T-helper 2 cell (primary cell): ENCODE measurements around the gene C12orf57.

Experiments
- DNase-seq, 5 experiments: peaks; one replicate each; pipeline versions ENCODE4 v3.0.0 to v3.0.0-alpha.2; 2012 to 2022

Gene C12orf57

GRCh38 chr12:6938353-6939190 lies 5.2 kb upstream of the C12orf57 start:
- DNase-seq, result no peak

GRCh38 chr12:6939191-6939540 lies 4.7 kb upstream of the C12orf57 start:
- DNase-seq, result no peak

GRCh38 chr12:6941267-6941666 lies 2.6 kb upstream of the C12orf57 start:
- DNase-seq, result no peak

GRCh38 chr12:6941782-6942181 lies 2.0 kb upstream of the C12orf57 start:
- DNase-seq, result no peak

- DNase-seq, result no peak
These were observed 1.5 kb upstream of the C12orf57 start for GRCh38 chr12:6942331-6942665.

GRCh38 chr12:6943389-6943721 lies 467 bp upstream of the C12orf57 start:
- DNase-seq, result peak in 4 of 5 experiments; percentile 61 to 95 (median 80)

GRCh38 chr12:6944381-6945186 lies 762 bp downstream of the C12orf57 start:
- DNase-seq, result peak; percentile 61 to 94 (median 77)

GRCh38 chr12:6945613-6946012 lies 1.8 kb downstream of the C12orf57 start:
- no peak for DNase-seq

GRCh38 chr12:6946033-6946919 lies 2.5 kb downstream of the C12orf57 start:
- peak; percentile 32 to 69 (median 57) for DNase-seq

GRCh38 chr12:6946920-6947374 lies 3.1 kb downstream of the C12orf57 start:
- DNase-seq, result no peak

GRCh38 chr12:6947615-6948014 lies 3.8 kb downstream of the C12orf57 start:
- no peak for DNase-seq

- peak in 1 of 5 experiments; percentile 70 for DNase-seq
These were observed 5.2 kb downstream of the C12orf57 start for GRCh38 chr12:6948873-6949594.

GRCh38 chr12:6950401-6950801 lies 6.6 kb downstream of the C12orf57 start:
- DNase-seq, result peak in 1 of 5 experiments; percentile 70

- DNase-seq, result peak in 2 of 5 experiments; percentile 35 to 80
These were observed 7.2 kb downstream of the C12orf57 start, which contains the start of gene PTPN6 for GRCh38 chr12:6950811-6951540. Gene PTPN6 (plus strand): TSS chr12:6951356. CDS start chr12:6951513, 157 bp downstream.

- peak in 1 of 5 experiments; percentile 53 for DNase-seq
These were observed 7.8 kb downstream of the C12orf57 start for GRCh38 chr12:6951551-6952120.

GRCh38 chr12:6952121-6952862 lies 8.5 kb downstream of the C12orf57 start:
- peak in 1 of 5 experiments; percentile 45 for DNase-seq

- no peak for DNase-seq
These were observed 9.1 kb downstream of the C12orf57 start for GRCh38 chr12:6952863-6953441.

GRCh38 chr12:6953442-6954315 lies 9.9 kb downstream of the C12orf57 start:
- DNase-seq, result peak in 4 of 5 experiments; percentile 67 to 81 (median 74)
